Measurements from ENCODE around the gene ANGPTL1. TPM values are rescaled to one million over a fixed set of nuclear protein-coding genes. Genes with fewer than 3 reads are reported as not detected.

Gene ANGPTL1
- total and polyA plus RNA-seq, 2 donors (not counting 1 experiment from before 2014, with no cell fraction given), result not detected

- Histone ChIP-seq H3K9ac (ENCODE audit: low read length) (no peak overlapping the region), H4K20me1 (ENCODE audit: control insufficient read depth, insufficient read depth, low read length, poor library complexity, severe bottlenecking) (peaks cover 19% of the 10 kb centered on the region), H3K4me3 (ENCODE audit: control extremely low read depth in 1 of 5, extremely low read depth in 1 of 5, insufficient read depth in 1 of 5, low read depth in 2 of 5, low read length in 4 of 5) (no peak overlapping the region), H3K9me3 (ENCODE audit: control extremely low read depth in 1 of 3, control insufficient read depth in 2 of 3, insufficient read depth in 1 of 3, low read length in 2 of 3) (peaks cover 0 to 2% (median 0%) of the 10 kb centered on the region in 3 donors), H3K4me1 (ENCODE audit: control insufficient read depth in 2 of 2, insufficient read depth in 2 of 2, low read length in 2 of 2) (peaks cover 6 to 24% of the 10 kb centered on the region in 2 donors), H3K27me3 (replicated peaks in 1 of 4; ENCODE audit: control extremely low read depth in 1 of 4, control insufficient read depth in 3 of 4, insufficient read depth in 4 of 4, low read length in 3 of 4) (no peaks in the 10 kb centered on the region), H3K79me2 (ENCODE audit: control insufficient read depth, insufficient read depth, low read length) (no peaks in the 10 kb centered on the region), H2AFZ (ENCODE audit: insufficient read depth, low read depth, low read length, poor library complexity, severe bottlenecking) (no peak overlapping the region), H3K4me2 (replicated peaks; ENCODE audit: low read depth, low read length, poor library complexity, severe bottlenecking) (no peak overlapping the region), H3K36me3 (replicated peaks in 1 of 2; ENCODE audit: control extremely low read depth in 1 of 2, control insufficient read depth in 1 of 2, extremely low read depth in 1 of 2, insufficient read depth in 2 of 2, low read length in 1 of 2) (peaks cover 25 to 79% of the 10 kb centered on the region in 2 experiments), H3K27ac (ENCODE audit: low read length in 2 of 2) (peak overlapping the region in 1 of 2 donors; percentile 19)
- H3K4me1 Mint-ChIP-seq, result peaks cover 63% of the 10 kb centered on the region
- intact Hi-C loops (cut with micrococcal nuclease), result no loop called here
- H3K4me3 Mint-ChIP-seq, result no peak overlapping the region
- ATAC-seq (ENCODE audit: low read depth) (no peak), DNase-seq (no peak)
- no peaks in the 10 kb centered on the region for H3K9me3 Mint-ChIP-seq (ENCODE audit: insufficient read depth)
- WGBS (ENCODE audit: insufficient coverage), result no CpG with 5 or more reads among the region's 2 CpGs
- no peaks in the 10 kb centered on the region for H3K27me3 Mint-ChIP-seq
- peak overlapping the region; percentile 60 for H3K27ac Mint-ChIP-seq
- CTCF ChIA-PET, result no interaction called here
- POLR2A ChIA-PET, result no interaction called here
- TF ChIP-seq CTCF (IDR thresholded peaks at IDR 0.05) (no peak), EZH2 (IDR thresholded peaks at IDR 0.05; ENCODE audit: borderline replicate concordance, insufficient read depth, low read depth, low read length, poor library complexity, severe bottlenecking) (no peak)
Measured at GRCh38 chr1:178918955-178919354, 48.1 kb upstream of the ANGPTL1 start.

DNA sequence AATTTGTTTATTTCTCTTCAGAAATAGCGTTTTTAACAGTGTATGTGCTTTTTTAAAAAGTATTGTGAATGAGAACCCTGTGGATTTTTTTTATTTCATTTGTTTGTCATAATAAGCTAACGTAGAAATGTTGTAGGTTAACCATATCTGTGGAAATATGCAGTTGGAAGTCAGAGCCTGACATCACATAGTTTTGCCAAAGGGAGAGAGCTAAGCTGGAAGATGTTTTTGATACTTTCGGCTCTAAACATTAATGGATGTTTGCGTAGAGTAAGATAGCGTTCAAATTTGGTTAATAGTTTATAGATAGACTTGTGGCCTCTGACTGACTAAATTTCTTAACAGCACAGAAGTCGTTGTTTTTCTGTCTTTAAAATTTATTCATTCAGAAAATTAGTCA is 47.4 kb upstream of the ANGPTL1 start:
- Histone ChIP-seq H3K27me3 (replicated peaks in 1 of 4; ENCODE audit: control extremely low read depth in 1 of 4, control insufficient read depth in 3 of 4, insufficient read depth in 4 of 4, low read length in 3 of 4) (no peaks in the 10 kb centered on the region), H3K79me2 (ENCODE audit: control insufficient read depth, insufficient read depth, low read length) (no peaks in the 10 kb centered on the region), H3K9ac (ENCODE audit: low read length) (no peak overlapping the region), H3K4me1 (ENCODE audit: control insufficient read depth in 2 of 2, insufficient read depth in 2 of 2, low read length in 2 of 2) (peaks cover 12 to 24% of the 10 kb centered on the region in 2 donors), H4K20me1 (ENCODE audit: control insufficient read depth, insufficient read depth, low read length, poor library complexity, severe bottlenecking) (peaks cover 26% of the 10 kb centered on the region), H3K4me2 (replicated peaks; ENCODE audit: low read depth, low read length, poor library complexity, severe bottlenecking) (no peak overlapping the region), H3K4me3 (ENCODE audit: control extremely low read depth in 1 of 5, extremely low read depth in 1 of 5, insufficient read depth in 1 of 5, low read depth in 2 of 5, low read length in 4 of 5) (no peak overlapping the region), H3K27ac (ENCODE audit: low read length in 2 of 2) (no peak overlapping the region), H2AFZ (ENCODE audit: insufficient read depth, low read depth, low read length, poor library complexity, severe bottlenecking) (no peak overlapping the region), H3K36me3 (replicated peaks in 1 of 2; ENCODE audit: control extremely low read depth in 1 of 2, control insufficient read depth in 1 of 2, extremely low read depth in 1 of 2, insufficient read depth in 2 of 2, low read length in 1 of 2) (peaks cover 26 to 80% of the 10 kb centered on the region in 2 experiments), H3K9me3 (ENCODE audit: control extremely low read depth in 1 of 3, control insufficient read depth in 2 of 3, insufficient read depth in 1 of 3, low read length in 2 of 3) (no peaks in the 10 kb centered on the region)
- DNase-seq (no peak), ATAC-seq (ENCODE audit: low read depth) (no peak)
- intact Hi-C loops (cut with micrococcal nuclease), result no loop called here
- H3K4me3 Mint-ChIP-seq, result no peak overlapping the region
- H3K4me1 Mint-ChIP-seq, result peaks cover 63% of the 10 kb centered on the region
- TF ChIP-seq EZH2 (IDR thresholded peaks at IDR 0.05; ENCODE audit: borderline replicate concordance, insufficient read depth, low read depth, low read length, poor library complexity, severe bottlenecking) (no peak), CTCF (IDR thresholded peaks at IDR 0.05) (no peak)
- no peak overlapping the region for H3K27ac Mint-ChIP-seq
- H3K27me3 Mint-ChIP-seq, result no peaks in the 10 kb centered on the region
- CTCF ChIA-PET, result interaction anchor here (0.7 kb wide), 1 partner anchor 31 kb away, joined by 3 read pairs; no protein-coding TSS in a partner anchor
- POLR2A ChIA-PET, result no interaction called here
- no peaks in the 10 kb centered on the region for H3K9me3 Mint-ChIP-seq (ENCODE audit: insufficient read depth)
- 95% methylated on average over 4 of the region's 6 CpGs for WGBS (ENCODE audit: insufficient coverage)

Measured in B cell (primary cell).